Measurements from ENCODE around the gene FKRP. TPM values are rescaled to one million over a fixed set of nuclear protein-coding genes. Genes with fewer than 3 reads are reported as not detected.
"Not testable (repeated sequence)": the region's sequence is repeated elsewhere in the genome, so short reads cannot be mapped to it uniquely, and the experiment has no call there.

FKRP gene
- total RNA-seq, 1 experiment from 2014 or later, result 18.4 TPM

- Histone ChIP-seq H3K4me3 (ENCODE audit: low read length) (no peak overlapping the region), H3K4me1 (ENCODE audit: low read length) (no peaks in the 10 kb centered on the region), H3K4me2 (ENCODE audit: low read depth, low read length, poor library complexity, severe bottlenecking) (no peak overlapping the region), H2AFZ (ENCODE audit: low read length) (no peak overlapping the region), H4K20me1 (ENCODE audit: insufficient read depth, low read depth, low read length) (no peaks in the 10 kb centered on the region), H3K79me2 (ENCODE audit: low read length) (no peaks in the 10 kb centered on the region), H3K9me2 (replicated peaks; ENCODE audit: insufficient read depth, low read length) (no peaks in the 10 kb centered on the region), H3K27ac (ENCODE audit: low read length) (no peak overlapping the region), H3K9ac (ENCODE audit: low read length) (no peak overlapping the region), H3K36me3 (ENCODE audit: insufficient read depth, low read length) (no peaks in the 10 kb centered on the region), H3K27me3 (ENCODE audit: low read length) (no peaks in the 10 kb centered on the region), H3K9me3 (ENCODE audit: low read length) (no peaks in the 10 kb centered on the region)
- DNase-seq, result no peak
Observed at GRCh38 chr19:46762245-46762890, 16.5 kb downstream of the FKRP start.

- H3K4me2 ChIP-seq (ENCODE audit: low read depth, low read length, poor library complexity, severe bottlenecking), result no peak overlapping the region
- H3K4me3 ChIP-seq (ENCODE audit: low read length), result no peak overlapping the region
- H3K36me3 ChIP-seq (ENCODE audit: insufficient read depth, low read length), result no peaks in the 10 kb centered on the region
- no peak overlapping the region for H3K27ac ChIP-seq (ENCODE audit: low read length)
- H3K9me2 ChIP-seq (replicated peaks; ENCODE audit: insufficient read depth, low read length), result no peaks in the 10 kb centered on the region
- no peak overlapping the region for H2AFZ ChIP-seq (ENCODE audit: low read length)
- H3K27me3 ChIP-seq (ENCODE audit: low read length), result no peaks in the 10 kb centered on the region
- H3K4me1 ChIP-seq (ENCODE audit: low read length), result no peaks in the 10 kb centered on the region
- no peaks in the 10 kb centered on the region for H3K9me3 ChIP-seq (ENCODE audit: low read length)
- no peaks in the 10 kb centered on the region for H3K79me2 ChIP-seq (ENCODE audit: low read length)
- no peaks in the 10 kb centered on the region for H4K20me1 ChIP-seq (ENCODE audit: insufficient read depth, low read depth, low read length)
- no peak overlapping the region for H3K9ac ChIP-seq (ENCODE audit: low read length)
- DNase-seq, result no peak
Observed at GRCh38 chr19:46764817-46765291, 19.0 kb downstream of the FKRP start.

- Histone ChIP-seq H3K27me3 (ENCODE audit: low read length) (no peaks in the 10 kb centered on the region), H2AFZ (ENCODE audit: low read length) (no peak overlapping the region; the same call in 1 of the 2 replicates), H3K4me2 (ENCODE audit: low read depth, low read length, poor library complexity, severe bottlenecking) (no peak overlapping the region)
Observed at GRCh38 chr19:46766569-46767317, 20.9 kb downstream of the FKRP start.

DNA sequence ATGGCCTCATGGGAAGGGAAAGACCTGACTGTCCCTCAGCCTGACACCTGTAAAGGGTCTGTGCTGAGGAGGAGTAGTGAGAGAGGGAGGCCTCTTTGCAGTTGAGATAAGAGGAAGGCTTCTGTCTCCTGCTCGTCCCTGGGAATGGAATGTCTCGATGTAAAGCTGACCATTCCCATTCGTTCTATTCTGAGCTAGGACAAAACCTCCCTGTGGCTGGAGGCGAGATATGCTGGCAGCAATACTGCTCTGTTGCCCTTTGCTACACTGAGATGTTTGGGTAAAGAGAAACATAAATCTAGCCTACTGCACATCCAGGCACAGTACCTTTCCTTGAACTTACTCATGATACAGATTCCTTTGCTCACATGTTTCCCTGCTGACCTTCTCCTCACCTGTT is 22.9 kb downstream of the FKRP start:
- H3K4me2 ChIP-seq (ENCODE audit: low read depth, low read length, poor library complexity, severe bottlenecking); DNase-seq; H3K27me3 ChIP-seq (ENCODE audit: low read length); H3K36me3 ChIP-seq (ENCODE audit: insufficient read depth, low read length); H4K20me1 ChIP-seq (ENCODE audit: insufficient read depth, low read depth, low read length); H3K9ac ChIP-seq (ENCODE audit: low read length); H3K9me3 ChIP-seq (ENCODE audit: low read length); H3K4me3 ChIP-seq (ENCODE audit: low read length); H3K9me2 ChIP-seq (replicated peaks; ENCODE audit: insufficient read depth, low read length); H3K4me1 ChIP-seq (ENCODE audit: low read length); H2AFZ ChIP-seq (ENCODE audit: low read length); H3K27ac ChIP-seq (ENCODE audit: low read length); H3K79me2 ChIP-seq (ENCODE audit: low read length): not testable (repeated sequence)

More at GRCh38 chr19:46766569-46767317, 20.9 kb downstream of the FKRP start:
- Histone ChIP-seq H3K9me3 (ENCODE audit: low read length) (no peaks in the 10 kb centered on the region), H3K79me2 (ENCODE audit: low read length) (no peaks in the 10 kb centered on the region), H3K36me3 (ENCODE audit: insufficient read depth, low read length) (no peaks in the 10 kb centered on the region), H3K4me3 (ENCODE audit: low read length) (no peak overlapping the region), H3K27ac (ENCODE audit: low read length) (no peak overlapping the region), H4K20me1 (ENCODE audit: insufficient read depth, low read depth, low read length) (no peaks in the 10 kb centered on the region), H3K4me1 (ENCODE audit: low read length) (no peaks in the 10 kb centered on the region), H3K9me2 (replicated peaks; ENCODE audit: insufficient read depth, low read length) (no peaks in the 10 kb centered on the region), H3K9ac (ENCODE audit: low read length) (no peak overlapping the region)
- peak; percentile 86 for DNase-seq

DNA sequence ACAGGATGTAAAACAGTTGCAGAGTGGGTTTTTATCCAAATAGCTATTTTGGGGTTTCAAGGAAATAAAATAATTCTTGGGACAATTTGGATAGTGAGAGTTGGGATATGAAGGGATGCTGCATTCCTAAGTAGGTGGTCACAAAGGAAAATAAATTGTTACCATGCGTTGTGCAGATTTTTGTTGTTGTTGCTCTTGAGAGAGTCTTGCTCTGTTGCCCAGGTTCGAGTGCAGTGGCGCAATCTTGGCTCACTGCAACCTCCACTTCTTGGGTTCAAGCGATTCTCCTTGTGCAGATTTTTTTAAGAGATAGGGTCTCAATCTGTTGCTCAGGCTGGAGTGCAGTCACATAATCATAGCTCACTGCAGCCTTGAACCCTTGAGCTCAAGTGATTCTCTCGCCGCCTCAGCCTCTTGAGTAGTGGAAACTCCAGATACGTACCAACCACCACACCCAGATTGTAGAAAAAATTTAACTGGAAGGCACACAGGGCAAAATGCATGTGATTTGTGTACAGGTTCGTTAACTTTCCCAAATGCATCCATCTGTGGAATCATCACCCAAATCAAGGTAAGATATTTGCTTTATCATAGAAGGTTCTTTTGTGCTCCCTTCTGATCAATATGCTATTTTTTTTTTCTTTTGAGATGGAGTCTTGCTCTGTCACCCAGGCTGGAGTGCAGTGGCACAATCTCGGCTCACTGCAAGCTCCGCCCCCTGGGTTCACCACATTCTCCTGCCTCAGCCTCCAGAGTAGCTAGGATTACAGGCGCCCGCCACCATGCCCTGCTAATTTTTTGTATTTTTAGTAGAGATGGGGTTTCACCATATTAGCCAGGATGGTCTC is 26.5 kb downstream of the FKRP start:
- peaks cover 9% of the 10 kb centered on the region for H4K20me1 ChIP-seq (ENCODE audit: insufficient read depth, low read depth, low read length)
- no peaks in the 10 kb centered on the region for H3K4me1 ChIP-seq (ENCODE audit: low read length)
- DNase-seq, result peak; percentile 52
- no peaks in the 10 kb centered on the region for H3K27me3 ChIP-seq (ENCODE audit: low read length)
- no peak overlapping the region for H3K4me2 ChIP-seq (ENCODE audit: low read depth, low read length, poor library complexity, severe bottlenecking)
- H2AFZ ChIP-seq (ENCODE audit: low read length), result no peak overlapping the region
- no peaks in the 10 kb centered on the region for H3K9me2 ChIP-seq (replicated peaks; ENCODE audit: insufficient read depth, low read length)
- no peaks in the 10 kb centered on the region for H3K79me2 ChIP-seq (ENCODE audit: low read length)
- H3K4me3 ChIP-seq (ENCODE audit: low read length), result no peak overlapping the region
- H3K9me3 ChIP-seq (ENCODE audit: low read length), result no peaks in the 10 kb centered on the region
- no peak overlapping the region for H3K9ac ChIP-seq (ENCODE audit: low read length)
- H3K36me3 ChIP-seq (ENCODE audit: insufficient read depth, low read length), result peaks cover 21% of the 10 kb centered on the region
- no peak overlapping the region for H3K27ac ChIP-seq (ENCODE audit: low read length)

- no peak overlapping the region for H3K9ac ChIP-seq (ENCODE audit: low read length)
- H3K27me3 ChIP-seq (ENCODE audit: low read length), result no peaks in the 10 kb centered on the region
- H2AFZ ChIP-seq (ENCODE audit: low read length), result no peak overlapping the region
- no peaks in the 10 kb centered on the region for H3K9me2 ChIP-seq (replicated peaks; ENCODE audit: insufficient read depth, low read length)
- H3K27ac ChIP-seq (ENCODE audit: low read length), result no peak overlapping the region
- H3K4me3 ChIP-seq (ENCODE audit: low read length), result no peak overlapping the region
- H3K9me3 ChIP-seq (ENCODE audit: low read length), result no peaks in the 10 kb centered on the region
- DNase-seq, result no peak
- no peak overlapping the region for H3K4me2 ChIP-seq (ENCODE audit: low read depth, low read length, poor library complexity, severe bottlenecking)
- peaks cover 9% of the 10 kb centered on the region for H4K20me1 ChIP-seq (ENCODE audit: insufficient read depth, low read depth, low read length)
- H3K36me3 ChIP-seq (ENCODE audit: insufficient read depth, low read length), result peaks cover 25% of the 10 kb centered on the region
- no peaks in the 10 kb centered on the region for H3K79me2 ChIP-seq (ENCODE audit: low read length)
- H3K4me1 ChIP-seq (ENCODE audit: low read length), result no peaks in the 10 kb centered on the region
Observed at GRCh38 chr19:46773018-46773399, 27.2 kb downstream of the FKRP start.

GRCh38 chr19:46775642-46776258 is 29.9 kb downstream of the FKRP start:
- Histone ChIP-seq H4K20me1 (ENCODE audit: insufficient read depth, low read depth, low read length) (peaks cover 13% of the 10 kb centered on the region), H3K4me2 (ENCODE audit: low read depth, low read length, poor library complexity, severe bottlenecking) (no peak overlapping the region), H3K9ac (ENCODE audit: low read length) (no peak overlapping the region), H3K4me3 (ENCODE audit: low read length) (no peak overlapping the region), H3K79me2 (ENCODE audit: low read length) (no peaks in the 10 kb centered on the region), H2AFZ (ENCODE audit: low read length) (no peak overlapping the region), H3K4me1 (ENCODE audit: low read length) (no peaks in the 10 kb centered on the region), H3K9me3 (ENCODE audit: low read length) (no peaks in the 10 kb centered on the region), H3K36me3 (ENCODE audit: insufficient read depth, low read length) (peaks cover 29% of the 10 kb centered on the region), H3K27me3 (ENCODE audit: low read length) (no peaks in the 10 kb centered on the region), H3K9me2 (replicated peaks; ENCODE audit: insufficient read depth, low read length) (no peaks in the 10 kb centered on the region), H3K27ac (ENCODE audit: low read length) (no peak overlapping the region)
- peak; percentile 37 for DNase-seq

Measured in Karpas-422 (cell line).